ENCODE results near the gene MPL. TPM values are rescaled to one million over a fixed set of nuclear protein-coding genes. Genes with fewer than 3 reads are reported as not detected.

The MPL gene
- total RNA-seq, 4 donors from 2014 or later: not detected

- Histone ChIP-seq H3K27ac (no peak overlapping the region), H3K27me3 (no peaks in the 10 kb centered on the region), H3K4me3 (no peak overlapping the region), H3K9me3 (no peaks in the 10 kb centered on the region), H3K36me3 (no peaks in the 10 kb centered on the region), H3K4me1 (peaks cover 0 to 2% of the 10 kb centered on the region in 2 donors)
- TF ChIP-seq POLR2A (IDR thresholded peaks at IDR 0.05): no peak
- no peak for TF ChIP-seq CTCF (IDR thresholded peaks at IDR 0.05 in 4 of 5, conservative IDR thresholded peaks at IDR 0.05 in 1 of 5)
- ATAC-seq (no peak), DNase-seq (no peak)
- intact Hi-C loops (cut with DNase I; ENCODE audit: low total_unique reads) (no loop called here), in situ Hi-C loops (cut with MboI; ENCODE audit: low sequenced_read_pairs in 4 of 4) (no loop called here)
Measured at GRCh38 chr1:43324810-43325209, 12.8 kb upstream of the MPL start.

- H3K4me1 ChIP-seq: peaks cover 0 to 4% of the 10 kb centered on the region in 2 donors
- TF ChIP-seq POLR2A (IDR thresholded peaks at IDR 0.05) (no peak), CTCF (IDR thresholded peaks at IDR 0.05 in 4 of 5, conservative IDR thresholded peaks at IDR 0.05 in 1 of 5) (no peak)
- intact Hi-C loops (cut with DNase I; ENCODE audit: low total_unique reads) (no loop called here), in situ Hi-C loops (cut with MboI; ENCODE audit: low sequenced_read_pairs in 4 of 4) (no loop called here)
- H3K4me3 ChIP-seq: no peak overlapping the region
- H3K36me3 ChIP-seq: no peaks in the 10 kb centered on the region
- no peak overlapping the region for H3K27ac ChIP-seq
- ATAC-seq (no peak), DNase-seq (no peak)
- no peaks in the 10 kb centered on the region for H3K27me3 ChIP-seq
- no peaks in the 10 kb centered on the region for H3K9me3 ChIP-seq
Measured at GRCh38 chr1:43325381-43325780, 12.2 kb upstream of the MPL start.

GRCh38 chr1:43327549-43328292 is 9.9 kb upstream of the MPL start:
- in situ Hi-C loops (cut with MboI; ENCODE audit: low sequenced_read_pairs in 4 of 4): no loop called here
- Histone ChIP-seq H3K27me3 (no peaks in the 10 kb centered on the region), H3K27ac (no peak overlapping the region), H3K9me3 (no peaks in the 10 kb centered on the region), H3K36me3 (no peaks in the 10 kb centered on the region), H3K4me1 (peaks cover 0 to 4% of the 10 kb centered on the region in 2 donors), H3K4me3 (no peak overlapping the region)
- intact Hi-C loops (cut with DNase I; ENCODE audit: low total_unique reads): no loop called here
- ATAC-seq (no peak), DNase-seq (no peak)
- TF ChIP-seq CTCF (IDR thresholded peaks at IDR 0.05 in 4 of 5, conservative IDR thresholded peaks at IDR 0.05 in 1 of 5) (no peak), POLR2A (IDR thresholded peaks at IDR 0.05) (no peak)

GRCh38 chr1:43329995-43330751 is 7.4 kb upstream of the MPL start:
- no peaks in the 10 kb centered on the region for H3K27me3 ChIP-seq
- no peak overlapping the region for H3K4me3 ChIP-seq
- H3K36me3 ChIP-seq: no peaks in the 10 kb centered on the region
- ATAC-seq (no peak), DNase-seq (no peak)
- in situ Hi-C loops (cut with MboI; ENCODE audit: low sequenced_read_pairs in 4 of 4): no loop called here
- H3K27ac ChIP-seq: no peak overlapping the region
- no peaks in the 10 kb centered on the region for H3K9me3 ChIP-seq
- peaks cover 0 to 4% of the 10 kb centered on the region in 2 donors for H3K4me1 ChIP-seq
- intact Hi-C loops (cut with DNase I; ENCODE audit: low total_unique reads): no loop called here
- no peak for TF ChIP-seq CTCF (IDR thresholded peaks at IDR 0.05 in 4 of 5, conservative IDR thresholded peaks at IDR 0.05 in 1 of 5)
- no peak for TF ChIP-seq POLR2A (IDR thresholded peaks at IDR 0.05)

All from gastrocnemius medialis (tissue), 4 donors.